Urinary bladder (tissue), 4 donors: ENCODE measurements around the gene RPUSD3. TPM values are rescaled to one million over a fixed set of nuclear protein-coding genes. Genes with fewer than 3 reads are reported as not detected.
A peak's percentile ranks its signal among the peaks of the same experiment; 100 is the strongest.

ENCODE experiments used
- DNase-seq: peaks from one replicate; pipeline ENCODE4 v3.0.0-alpha.2; 2015; ENCODE audit errors: extremely low spot score
- H3K27ac ChIP-seq: one replicate; pipeline ENCODE4 v1.5.1; 2013; ENCODE audit warnings: low read depth, mild to moderate bottlenecking, moderate library complexity
- H3K36me3 ChIP-seq: one replicate; pipeline ENCODE4 v1.6.1; 2013; ENCODE audit warnings: mild to moderate bottlenecking, moderate library complexity; ENCODE audit not compliant: insufficient read depth
- H3K4me1 ChIP-seq: one replicate; pipeline ENCODE4 v1.6.1; 2013; ENCODE audit warnings: mild to moderate bottlenecking, moderate library complexity; ENCODE audit not compliant: insufficient read depth
- H3K4me3 ChIP-seq: one replicate; pipeline ENCODE4 v1.5.1; 2013; ENCODE audit warnings: low read depth, low read length
- WGBS: extraction: QIAGEN DNeasy Blood & Tissue Kit; methylation state at CpG from one replicate; pipeline ENCODE4 v1.1.7; 2013; 5-methylcytosine and 5-hydroxymethylcytosine counted together
- polyA plus RNA-seq: library from polyadenylated mRNA; stranded (reverse); fragments of 200-250 nt; gene quantifications from one replicate; pipeline ENCODE4 v1.2.3, GENCODE V29; 2013
- total RNA-seq: library from RNA; depleted of rRNA; stranded (reverse); fragments of >200 nt; gene quantifications from one replicate; pipeline ENCODE4 v1.2.3, GENCODE V29; 2014
- donor health status: healthy with polysubstance abuse.
- donor health status: healthy.

The RPUSD3 gene
- total and polyA plus RNA-seq, 2 donors, result 14.4 to 39.6 TPM

GRCh38 chr3:9810846-9811245, 33.0 kb downstream of the RPUSD3 start:
- H3K4me1 ChIP-seq, result no peaks in the 10 kb centered on the region
- no peak for DNase-seq
- H3K27ac ChIP-seq, result no peak overlapping the region
- peak overlapping the region; percentile 69 for H3K4me3 ChIP-seq
- 45% methylated on average over 10 of the region's 10 CpGs for WGBS
- H3K36me3 ChIP-seq, result peaks cover 5% of the 10 kb centered on the region

GRCh38 chr3:9810433-9810770, 33.4 kb downstream of the RPUSD3 start:
- no peak for DNase-seq
- peak overlapping the region; percentile 69 for H3K4me3 ChIP-seq
- H3K36me3 ChIP-seq, result peaks cover 5% of the 10 kb centered on the region
- H3K4me1 ChIP-seq, result no peaks in the 10 kb centered on the region
- peak overlapping the region; percentile 94 for H3K27ac ChIP-seq
- WGBS, result 3% methylated on average over 18 of the region's 18 CpGs

GRCh38 chr3:9809615-9810432, 34.0 kb downstream of the RPUSD3 start, which contains the start of gene TTLL3:
TSS of gene TTLL3 (plus strand) at chr3:9810262. CDS start at chr3:9810662, 400 bp downstream.
- no peaks in the 10 kb centered on the region for H3K4me1 ChIP-seq
- peak within 1 kb of the TSS; percentile 69 for H3K4me3 ChIP-seq
- H3K27ac ChIP-seq, result peak within 1 kb of the TSS; percentile 94
- DNase-seq, result peak; percentile 56
- under 1% methylated on average over 76 of the region's 76 CpGs for WGBS
- peaks cover 5% of the 10 kb centered on the region for H3K36me3 ChIP-seq

- Histone ChIP-seq H3K4me1 (no peaks in the 10 kb centered on the region), H3K27ac (peak overlapping the region; percentile 94), H3K36me3 (peaks cover 5% of the 10 kb centered on the region), H3K4me3 (peak overlapping the region; percentile 69)
- 77% methylated on average over 4 of the region's 4 CpGs for WGBS
- no peak for DNase-seq
Observed at GRCh38 chr3:9809239-9809614, 34.6 kb downstream of the RPUSD3 start.

- peak overlapping the region; percentile 94 for H3K27ac ChIP-seq
- H3K4me1 ChIP-seq, result no peaks in the 10 kb centered on the region
- no peak overlapping the region for H3K4me3 ChIP-seq
- DNase-seq, result no peak
- H3K36me3 ChIP-seq, result peaks cover 5% of the 10 kb centered on the region
- WGBS, result 59% methylated on average over 7 of the region's 7 CpGs
Observed at GRCh38 chr3:9808345-9809037, 35.3 kb downstream of the RPUSD3 start.

- DNase-seq, result no peak
- 81% methylated on average over 2 of the region's 2 CpGs for WGBS
Observed at GRCh38 chr3:9807981-9808344, 35.8 kb downstream of the RPUSD3 start.

GRCh38 chr3:9806688-9807589, 36.9 kb downstream of the RPUSD3 start:
- Histone ChIP-seq H3K36me3 (peaks cover 9% of the 10 kb centered on the region), H3K27ac (no peak overlapping the region), H3K4me1 (no peaks in the 10 kb centered on the region), H3K4me3 (no peak overlapping the region)
- 90% methylated on average over 7 of the region's 7 CpGs for WGBS
- no peak for DNase-seq

More at GRCh38 chr3:9807981-9808344, 35.8 kb downstream of the RPUSD3 start:
- Histone ChIP-seq H3K4me3 (no peak overlapping the region), H3K4me1 (no peaks in the 10 kb centered on the region), H3K36me3 (peaks cover 9% of the 10 kb centered on the region), H3K27ac (no peak overlapping the region)

- 89% methylated on average over 12 of the region's 12 CpGs for WGBS
Observed at GRCh38 chr3:9806137-9806536, 37.7 kb downstream of the RPUSD3 start.

GRCh38 chr3:9804996-9805395, 38.8 kb downstream of the RPUSD3 start:
- no peak overlapping the region for H3K4me3 ChIP-seq
- H3K27ac ChIP-seq, result no peak overlapping the region
- no peaks in the 10 kb centered on the region for H3K4me1 ChIP-seq
- 88% methylated on average over 5 of the region's 5 CpGs for WGBS
- no peak for DNase-seq
- H3K36me3 ChIP-seq, result peaks cover 13% of the 10 kb centered on the region

More at GRCh38 chr3:9806137-9806536, 37.7 kb downstream of the RPUSD3 start:
- no peak overlapping the region for H3K4me3 ChIP-seq
- DNase-seq, result no peak
- no peaks in the 10 kb centered on the region for H3K4me1 ChIP-seq
- peaks cover 11% of the 10 kb centered on the region for H3K36me3 ChIP-seq
- no peak overlapping the region for H3K27ac ChIP-seq

- DNase-seq, result no peak
- WGBS, result 91% methylated on average over 1 of the region's 1 CpG
- Histone ChIP-seq H3K27ac (no peak overlapping the region), H3K36me3 (peaks cover 15% of the 10 kb centered on the region), H3K4me1 (no peaks in the 10 kb centered on the region), H3K4me3 (no peak overlapping the region)
Observed at GRCh38 chr3:9803494-9803893, 40.3 kb downstream of the RPUSD3 start.

GRCh38 chr3:9800529-9800928, 43.3 kb downstream of the RPUSD3 start:
- Histone ChIP-seq H3K4me3 (no peak overlapping the region), H3K36me3 (peaks cover 9% of the 10 kb centered on the region), H3K4me1 (no peaks in the 10 kb centered on the region), H3K27ac (no peak overlapping the region)
- no peak for DNase-seq
- WGBS, result 87% methylated on average over 5 of the region's 5 CpGs

- no peak for DNase-seq
- 92% methylated on average over 12 of the region's 12 CpGs for WGBS
Observed at GRCh38 chr3:9797196-9797945, 46.4 kb downstream of the RPUSD3 start.

GRCh38 chr3:9795207-9795606, 48.6 kb downstream of the RPUSD3 start:
- H3K27ac ChIP-seq, result no peak overlapping the region
- no peak for DNase-seq
- no peak overlapping the region for H3K4me3 ChIP-seq
- 78% methylated on average over 5 of the region's 5 CpGs for WGBS
- H3K4me1 ChIP-seq, result no peaks in the 10 kb centered on the region
- H3K36me3 ChIP-seq, result peaks cover 3% of the 10 kb centered on the region

More at GRCh38 chr3:9797196-9797945, 46.4 kb downstream of the RPUSD3 start:
- Histone ChIP-seq H3K4me1 (no peaks in the 10 kb centered on the region), H3K4me3 (no peak overlapping the region), H3K27ac (no peak overlapping the region), H3K36me3 (peaks cover 6% of the 10 kb centered on the region)
